GM12872 (cell line): Measurements from ENCODE around the gene CHSY1.

Experiments
- TF ChIP-seq, protein P1 (sequence below): IDR thresholded peaks from 3 replicates; pipeline ENCODE4 v1.5.1; 2011; ENCODE audit warnings: low read depth, mild to moderate bottlenecking, low read length, moderate library complexity; ENCODE audit not compliant: insufficient read depth

CHSY1 gene

DNA sequence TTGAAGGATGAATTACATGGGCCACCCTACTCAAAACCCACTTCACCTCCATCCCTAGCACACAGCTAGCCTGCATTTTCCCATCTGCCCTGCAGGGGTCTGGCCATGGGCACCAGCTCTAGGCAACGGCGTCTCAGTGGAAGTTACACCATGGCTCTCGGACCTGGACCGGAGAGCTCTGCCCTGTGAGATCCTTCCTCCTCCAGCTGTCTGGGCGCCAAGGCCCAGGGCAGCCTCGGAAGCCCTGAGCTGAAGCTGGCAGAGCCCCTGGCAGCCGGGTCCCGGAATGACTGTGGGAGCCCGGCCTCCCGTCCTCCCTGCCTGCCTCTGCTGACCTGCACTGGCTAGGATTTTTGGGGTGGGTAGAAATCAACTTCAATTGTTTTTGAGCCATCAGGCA lies 98.9 kb downstream of the CHSY1 start:
- TF ChIP-seq, protein P1, sequence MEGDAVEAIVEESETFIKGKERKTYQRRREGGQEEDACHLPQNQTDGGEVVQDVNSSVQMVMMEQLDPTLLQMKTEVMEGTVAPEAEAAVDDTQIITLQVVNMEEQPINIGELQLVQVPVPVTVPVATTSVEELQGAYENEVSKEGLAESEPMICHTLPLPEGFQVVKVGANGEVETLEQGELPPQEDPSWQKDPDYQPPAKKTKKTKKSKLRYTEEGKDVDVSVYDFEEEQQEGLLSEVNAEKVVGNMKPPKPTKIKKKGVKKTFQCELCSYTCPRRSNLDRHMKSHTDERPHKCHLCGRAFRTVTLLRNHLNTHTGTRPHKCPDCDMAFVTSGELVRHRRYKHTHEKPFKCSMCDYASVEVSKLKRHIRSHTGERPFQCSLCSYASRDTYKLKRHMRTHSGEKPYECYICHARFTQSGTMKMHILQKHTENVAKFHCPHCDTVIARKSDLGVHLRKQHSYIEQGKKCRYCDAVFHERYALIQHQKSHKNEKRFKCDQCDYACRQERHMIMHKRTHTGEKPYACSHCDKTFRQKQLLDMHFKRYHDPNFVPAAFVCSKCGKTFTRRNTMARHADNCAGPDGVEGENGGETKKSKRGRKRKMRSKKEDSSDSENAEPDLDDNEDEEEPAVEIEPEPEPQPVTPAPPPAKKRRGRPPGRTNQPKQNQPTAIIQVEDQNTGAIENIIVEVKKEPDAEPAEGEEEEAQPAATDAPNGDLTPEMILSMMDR = peak; percentile 85

DNA sequence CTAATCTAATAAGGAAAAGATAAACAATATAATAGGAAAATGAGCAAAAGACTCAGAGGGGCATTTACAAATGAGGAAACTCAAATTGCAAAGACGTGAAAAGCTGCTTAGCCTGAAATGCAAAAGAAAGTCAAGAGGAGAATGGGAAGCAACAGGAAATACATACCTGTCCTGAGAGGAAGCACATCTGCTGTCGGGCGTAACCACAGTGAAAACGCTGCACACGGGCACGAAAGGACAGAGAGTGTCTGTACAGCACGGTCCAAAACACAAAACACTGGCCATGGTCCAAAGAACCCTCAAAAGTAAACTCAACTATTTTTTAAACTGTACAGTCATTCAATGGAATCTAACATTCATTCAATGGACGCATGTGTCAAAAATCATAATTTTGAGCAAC lies 100.6 kb downstream of the CHSY1 start:
- TF ChIP-seq, protein P1 = no peak

DNA sequence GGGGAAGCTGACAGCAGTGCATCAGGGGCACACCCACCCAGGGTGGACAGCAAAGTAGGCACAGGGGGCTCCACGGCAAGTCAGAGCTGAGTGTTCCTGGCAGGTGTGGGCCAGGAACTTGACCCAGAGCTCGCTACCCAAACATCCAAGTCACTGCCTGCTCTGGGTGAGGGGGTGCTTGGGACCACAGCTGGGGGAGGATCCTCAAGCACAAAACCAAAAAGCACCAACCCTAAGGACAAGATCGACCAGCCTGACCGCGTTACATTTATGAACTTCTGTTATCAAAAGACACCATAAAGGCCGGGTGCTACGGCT lies 101.2 kb downstream of the CHSY1 start:
- TF ChIP-seq, protein P1 = no peak

DNA sequence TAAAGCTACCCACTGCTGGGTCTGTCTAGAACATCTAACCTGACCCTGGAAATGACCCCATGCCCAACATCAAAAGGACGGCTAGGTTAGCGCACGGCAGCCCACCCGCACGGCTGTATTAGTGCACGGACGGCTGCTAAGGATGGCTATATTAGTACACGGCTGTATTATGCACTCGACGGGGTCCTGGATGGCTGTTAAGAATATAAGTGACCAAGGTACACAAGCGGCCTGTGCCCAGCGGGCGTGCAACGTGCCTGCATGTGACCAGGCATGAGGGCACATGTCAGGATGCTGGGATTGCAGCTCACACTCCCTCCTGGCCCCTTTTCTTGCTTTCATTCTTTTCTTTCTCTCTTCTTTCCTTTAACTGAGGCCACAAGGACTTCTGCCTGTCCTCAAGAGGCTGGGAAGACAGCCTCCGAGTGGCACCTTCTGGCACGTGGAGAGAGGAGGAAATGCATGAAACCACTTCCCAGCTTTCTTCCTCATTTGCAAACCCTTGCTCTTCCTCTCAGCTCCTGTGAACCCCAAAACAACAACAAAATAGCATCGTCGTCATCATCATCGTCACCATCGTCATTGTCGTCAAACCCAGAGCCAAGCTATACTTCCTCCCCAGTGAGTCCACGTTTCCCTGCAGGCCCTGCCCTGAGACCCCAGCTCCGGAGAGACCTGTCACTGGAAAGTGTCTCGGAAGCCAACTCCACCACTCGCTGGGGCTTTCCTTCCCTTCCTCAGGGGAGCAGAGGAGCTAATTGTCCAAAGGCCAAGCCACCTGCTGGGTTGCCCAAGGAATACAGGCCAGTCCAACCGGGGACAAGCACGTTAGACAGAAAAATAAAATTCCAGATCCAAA lies 101.8 kb downstream of the CHSY1 start:
- TF ChIP-seq, protein P1 = no peak

DNA sequence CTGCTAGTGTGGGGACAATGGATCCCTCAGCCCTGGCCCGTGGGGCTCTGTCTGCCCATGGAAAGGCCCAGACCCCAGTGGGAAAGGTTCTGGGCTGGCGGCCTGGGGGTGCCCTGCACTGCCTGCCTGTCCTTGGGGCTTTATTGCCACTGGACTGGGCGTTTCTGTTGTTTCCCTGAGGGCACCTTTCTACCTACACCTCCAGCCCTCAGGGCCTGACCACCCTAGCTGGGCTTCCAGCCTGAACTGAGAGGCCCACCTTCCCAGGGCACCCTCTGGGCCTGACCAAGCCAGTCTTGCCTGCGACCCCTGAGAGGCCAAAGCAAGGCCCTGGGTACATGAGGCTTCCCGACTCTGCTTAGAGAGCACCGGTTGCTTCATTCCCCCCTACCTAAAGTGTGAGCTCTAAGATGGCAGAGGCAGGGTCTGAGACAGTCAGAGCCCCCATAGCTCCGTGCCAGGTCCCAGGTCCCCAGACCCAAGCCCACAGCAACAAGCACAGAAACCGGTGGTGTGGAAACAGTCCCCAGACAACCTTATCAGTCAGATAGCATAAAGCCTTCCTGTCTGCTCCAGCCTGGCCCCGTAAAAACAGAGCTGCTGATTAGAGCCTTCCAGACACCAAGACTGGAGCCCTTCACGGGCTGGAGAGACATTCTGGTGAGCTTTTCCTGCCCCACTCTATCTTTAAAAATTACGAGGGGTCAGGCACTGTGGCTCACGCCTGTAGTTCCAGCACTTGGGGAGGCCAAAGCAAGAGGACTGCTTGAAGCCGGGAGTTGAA lies 102.8 kb downstream of the CHSY1 start:
- TF ChIP-seq, protein P1 = no peak

DNA sequence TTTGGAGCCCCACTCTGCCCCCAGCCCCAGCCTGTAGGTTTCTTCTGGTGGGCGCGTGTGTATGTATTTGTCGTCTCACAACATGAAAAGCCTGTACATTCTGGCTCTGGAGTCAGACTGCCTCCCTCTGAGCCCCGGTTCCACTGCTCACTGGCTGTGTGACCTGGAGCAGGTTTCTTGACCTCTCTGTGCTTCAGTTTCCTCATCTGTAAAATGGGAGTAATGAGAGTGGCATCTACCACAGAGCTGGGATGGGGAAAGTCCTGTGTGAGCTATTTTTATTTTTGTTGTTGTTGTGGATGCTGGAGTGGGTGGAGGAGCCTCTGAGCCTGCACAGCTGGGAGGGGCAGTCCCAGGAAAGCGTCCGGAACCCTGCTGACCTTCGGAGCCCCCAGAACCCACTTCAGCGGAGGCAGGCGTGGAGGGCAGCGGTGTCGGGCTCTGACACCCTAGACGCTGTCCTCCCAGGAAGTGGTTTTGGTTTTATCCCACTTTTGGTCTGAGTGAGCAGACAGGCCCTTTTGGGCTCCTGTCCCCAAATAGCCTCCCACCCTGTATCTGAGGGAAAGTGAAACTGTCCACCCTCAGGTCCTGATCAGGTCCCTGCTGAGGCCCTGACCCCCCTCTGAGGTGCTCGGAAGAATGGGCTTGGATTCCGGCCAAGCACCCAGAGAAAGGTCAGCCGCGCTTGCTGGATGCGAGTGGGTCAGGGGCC lies 103.5 kb downstream of the CHSY1 start:
- TF ChIP-seq, protein P1 = no peak

DNA sequence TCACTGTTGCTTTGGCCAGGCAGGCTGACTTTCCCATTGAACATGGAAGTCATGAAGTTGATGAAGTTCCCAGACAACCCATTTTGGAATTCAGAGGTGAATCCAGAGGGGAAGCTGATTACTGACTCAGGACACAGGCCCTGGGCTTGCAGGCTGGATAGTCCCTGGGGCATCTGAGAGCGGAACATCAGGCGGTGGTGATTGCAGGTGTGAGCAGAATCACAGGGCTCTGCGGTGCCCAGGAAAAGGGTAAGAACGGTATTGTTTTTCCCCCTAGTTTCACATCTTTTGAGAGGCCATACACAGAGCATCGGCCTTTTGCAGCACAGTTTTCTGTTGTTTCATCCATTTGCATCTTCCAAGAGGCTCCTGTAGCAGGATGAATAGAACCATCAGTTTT lies 104.7 kb downstream of the CHSY1 start:
- TF ChIP-seq, protein P1 = no peak
